Suprapubic skin (tissue), 4 donors: ENCODE data around the gene PRSS50. TPM values are rescaled to one million over a fixed set of nuclear protein-coding genes. Genes with fewer than 3 reads are reported as not detected.
A peak's percentile ranks its signal among the peaks of the same experiment; 100 is the strongest.

Experiments
- DNase-seq, 2 donors: peaks; one replicate each; pipeline ENCODE4 v3.0.0-alpha.2; 2019; ENCODE audit warnings: low spot score in 2 of 2
- H3K27ac ChIP-seq: fragments of 200-600 bp; sonication (generic); one replicate; pipeline ENCODE4 v1.5.1; 2019
- H3K27me3 ChIP-seq: fragments of 200-600 bp; sonication (generic); one replicate; pipeline ENCODE4 v1.5.1; 2019
- H3K36me3 ChIP-seq: fragments of 200-600 bp; sonication (generic); one replicate; pipeline ENCODE4 v1.5.1; 2019
- H3K4me1 ChIP-seq: fragments of 200-600 bp; sonication (generic); one replicate; pipeline ENCODE4 v1.5.1; 2019
- H3K4me3 ChIP-seq: fragments of 200-600 bp; sonication (generic); one replicate; pipeline ENCODE4 v1.5.1; 2019; ENCODE audit warnings: mild to moderate bottlenecking
- H3K9me3 ChIP-seq: fragments of 200-600 bp; sonication (generic); one replicate; pipeline ENCODE4 v1.5.1; 2019
- EP300 ChIP-seq: sonication (generic); formaldehyde crosslinking; IDR thresholded peaks from one replicate; pipeline ENCODE4 v1.6.1; 2017; ENCODE audit warnings: antibody characterized with exemption
- POLR2A ChIP-seq, 2 donors: fragments of 450-650 bp; IDR thresholded peaks; one replicate each; pipeline ENCODE4 v1.6.1; 2017; ENCODE audit warnings: antibody characterized with exemption in 2 of 2, mild to moderate bottlenecking in 2 of 2, moderate library complexity in 2 of 2
- POLR2AphosphoS5 ChIP-seq, 3 donors: sonication (generic); formaldehyde crosslinking; IDR thresholded peaks; one replicate each; pipeline ENCODE4 v1.6.1; 2017; ENCODE audit warnings: antibody characterized with exemption in 3 of 3
- WGBS: methylation state at CpG from one replicate; pipeline ENCODE4 v1.1.5; 2018; 5-methylcytosine and 5-hydroxymethylcytosine counted together
- total RNA-seq, 4 donors: library from RNA; depleted of rRNA; stranded (reverse); fragments of >200 nt; gene quantifications; one replicate each; pipeline ENCODE4 v1.1.0, GENCODE V29; 2016
- TF ChIP-seq, protein P1 (sequence below), 2 donors: fragments of 200-600 bp in 1 of 2; fragments of 450-650 bp in 1 of 2; sonication (generic) in 1 of 2; IDR thresholded peaks; one replicate each; pipeline ENCODE4 v1.5.1; 2016 to 2019; ENCODE audit warnings: antibody characterized with exemption in 2 of 2, mild to moderate bottlenecking in 1 of 2, moderate library complexity in 1 of 2

PRSS50 gene
- total RNA-seq, 4 donors from 2014 or later = not detected

DNA sequence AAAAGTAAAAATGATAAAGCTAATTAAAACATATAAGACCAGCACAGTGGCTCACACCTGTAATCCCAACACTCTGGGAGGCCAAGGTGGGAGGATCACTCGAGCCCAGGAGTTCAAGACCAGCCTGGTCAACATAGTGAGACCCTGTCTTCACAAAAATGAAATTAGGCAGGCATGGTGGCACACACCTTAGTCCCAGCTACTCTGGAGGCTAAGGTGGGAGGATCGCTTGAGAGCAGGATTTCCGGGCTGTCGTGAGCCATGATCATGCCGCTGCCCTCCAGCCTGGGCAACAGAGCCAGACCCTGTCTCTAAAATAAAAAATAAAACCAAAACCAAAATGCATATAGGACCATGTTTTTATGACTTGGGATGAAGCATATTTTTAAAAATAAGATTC, 4.8 kb upstream of the PRSS50 start:
- 91% methylated on average over 5 of the region's 5 CpGs for WGBS
- TF ChIP-seq EP300 (no peak), POLR2A (IDR thresholded peaks at IDR 0.05) (no peak), POLR2AphosphoS5 (IDR thresholded peaks at IDR 0.05) (no peak)
- TF ChIP-seq, protein P1, sequence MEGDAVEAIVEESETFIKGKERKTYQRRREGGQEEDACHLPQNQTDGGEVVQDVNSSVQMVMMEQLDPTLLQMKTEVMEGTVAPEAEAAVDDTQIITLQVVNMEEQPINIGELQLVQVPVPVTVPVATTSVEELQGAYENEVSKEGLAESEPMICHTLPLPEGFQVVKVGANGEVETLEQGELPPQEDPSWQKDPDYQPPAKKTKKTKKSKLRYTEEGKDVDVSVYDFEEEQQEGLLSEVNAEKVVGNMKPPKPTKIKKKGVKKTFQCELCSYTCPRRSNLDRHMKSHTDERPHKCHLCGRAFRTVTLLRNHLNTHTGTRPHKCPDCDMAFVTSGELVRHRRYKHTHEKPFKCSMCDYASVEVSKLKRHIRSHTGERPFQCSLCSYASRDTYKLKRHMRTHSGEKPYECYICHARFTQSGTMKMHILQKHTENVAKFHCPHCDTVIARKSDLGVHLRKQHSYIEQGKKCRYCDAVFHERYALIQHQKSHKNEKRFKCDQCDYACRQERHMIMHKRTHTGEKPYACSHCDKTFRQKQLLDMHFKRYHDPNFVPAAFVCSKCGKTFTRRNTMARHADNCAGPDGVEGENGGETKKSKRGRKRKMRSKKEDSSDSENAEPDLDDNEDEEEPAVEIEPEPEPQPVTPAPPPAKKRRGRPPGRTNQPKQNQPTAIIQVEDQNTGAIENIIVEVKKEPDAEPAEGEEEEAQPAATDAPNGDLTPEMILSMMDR (IDR thresholded peaks at IDR 0.05) = no peak
- DNase-seq = no peak

DNA sequence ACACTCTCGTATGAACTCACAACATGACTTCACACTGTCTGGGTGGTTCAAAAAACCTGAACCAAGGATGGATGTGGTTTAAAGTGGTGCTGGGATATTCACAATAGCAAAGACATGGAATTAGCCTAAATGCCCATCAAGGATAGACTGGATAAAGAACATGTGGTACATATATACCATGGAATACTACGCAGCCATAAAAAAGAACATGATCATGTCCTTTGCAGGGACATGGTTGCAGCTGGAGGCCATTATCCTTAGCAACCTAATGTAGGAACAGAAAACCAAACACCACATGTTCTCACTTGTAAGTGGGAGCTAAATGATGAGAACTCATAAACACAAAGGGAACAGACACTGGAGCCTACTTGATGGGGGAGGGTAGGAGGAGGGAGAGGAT, 3.3 kb upstream of the PRSS50 start:
- Histone ChIP-seq H3K4me3 (no peak overlapping the region), H3K9me3 (no peaks in the 10 kb centered on the region), H3K27me3 (peaks cover 33% of the 10 kb centered on the region), H3K27ac (no peak overlapping the region), H3K4me1 (no peaks in the 10 kb centered on the region), H3K36me3 (no peaks in the 10 kb centered on the region)
- DNase-seq = peak in 1 of 2 donors; percentile 11
- TF ChIP-seq POLR2AphosphoS5 (IDR thresholded peaks at IDR 0.05) = no peak
- TF ChIP-seq, protein P1 (IDR thresholded peaks at IDR 0.05) = no peak
- no peak for TF ChIP-seq POLR2A (IDR thresholded peaks at IDR 0.05)
- TF ChIP-seq EP300 = no peak
- 68% methylated on average over 2 of the region's 2 CpGs for WGBS

More for the DNA sequence above, 4.8 kb upstream of the PRSS50 start:
- H3K27ac ChIP-seq = no peak overlapping the region
- no peak overlapping the region for H3K4me3 ChIP-seq
- no peaks in the 10 kb centered on the region for H3K9me3 ChIP-seq
- peaks cover 26% of the 10 kb centered on the region for H3K27me3 ChIP-seq
- no peaks in the 10 kb centered on the region for H3K36me3 ChIP-seq
- no peaks in the 10 kb centered on the region for H3K4me1 ChIP-seq

DNA sequence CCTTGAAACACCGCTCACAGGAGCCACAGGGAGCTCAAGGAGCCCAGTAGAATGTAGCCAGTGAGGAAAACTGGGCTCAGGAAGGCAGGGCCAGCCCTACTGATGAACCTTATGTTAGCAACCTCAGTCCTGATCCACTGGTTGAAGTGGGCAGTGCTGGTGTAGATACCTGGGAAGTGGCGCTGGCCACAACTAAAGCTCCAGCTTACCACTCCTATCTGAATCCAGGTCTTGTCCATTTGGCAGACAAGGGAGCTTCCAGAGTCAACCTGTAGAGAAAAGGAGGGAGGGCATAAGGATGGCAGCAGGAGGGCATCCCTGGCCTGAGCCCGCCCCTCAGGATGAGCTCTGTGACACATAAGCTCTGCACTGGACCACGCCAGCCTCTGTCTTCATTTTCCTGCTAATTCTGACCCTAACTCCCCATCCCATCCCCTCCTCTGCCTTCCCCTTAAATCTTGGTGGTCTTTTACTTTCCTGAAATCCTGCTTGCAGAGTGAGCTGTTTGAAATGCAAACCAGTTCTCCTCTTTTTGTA, 2.1 kb upstream of the PRSS50 start:
- DNase-seq = peak in 1 of 2 donors; percentile 62
- 84% methylated on average over 4 of the region's 4 CpGs for WGBS
- Histone ChIP-seq H3K36me3 (no peaks in the 10 kb centered on the region), H3K27me3 (peaks cover 30% of the 10 kb centered on the region), H3K27ac (no peak overlapping the region), H3K4me1 (no peaks in the 10 kb centered on the region), H3K9me3 (no peaks in the 10 kb centered on the region), H3K4me3 (no peak overlapping the region)
- TF ChIP-seq POLR2A (IDR thresholded peaks at IDR 0.05) (no peak), EP300 (no peak)

DNA sequence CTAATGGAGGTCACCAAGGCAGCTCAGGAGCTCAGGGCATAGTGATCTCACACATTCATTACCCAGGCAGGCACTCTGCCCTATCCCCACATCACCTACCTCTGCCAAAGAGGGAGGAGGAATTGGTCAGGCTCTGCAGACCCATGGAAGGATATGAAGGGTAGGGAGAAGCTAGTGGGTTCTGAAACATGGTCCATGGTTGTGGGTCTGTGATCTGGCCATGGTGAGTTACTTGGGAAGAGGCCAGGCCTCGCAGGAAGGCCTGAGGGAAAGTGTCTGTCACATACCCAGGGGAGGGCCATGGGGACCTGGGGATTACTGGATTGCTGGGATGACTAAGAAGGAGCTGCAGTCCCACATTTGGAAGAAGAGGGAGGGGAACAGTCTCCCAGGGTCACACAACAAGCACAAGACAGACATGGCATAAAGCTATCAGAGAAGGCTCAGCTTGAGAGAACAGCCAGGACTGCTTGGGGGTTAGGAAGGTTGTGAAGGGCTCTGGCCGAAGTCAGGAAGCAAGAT, 1.4 kb upstream of the PRSS50 start:
- peaks cover 30% of the 10 kb centered on the region for H3K27me3 ChIP-seq
- DNase-seq = peak in 1 of 2 donors; percentile 35
- H3K27ac ChIP-seq = no peak overlapping the region
- WGBS = 82% methylated on average over 2 of the region's 2 CpGs
- no peaks in the 10 kb centered on the region for H3K4me1 ChIP-seq
- TF ChIP-seq, protein P1 (IDR thresholded peaks at IDR 0.05) = no peak
- TF ChIP-seq EP300 = no peak
- no peak for TF ChIP-seq POLR2A (IDR thresholded peaks at IDR 0.05)
- no peak for TF ChIP-seq POLR2AphosphoS5 (IDR thresholded peaks at IDR 0.05)
- no peaks in the 10 kb centered on the region for H3K9me3 ChIP-seq
- no peak overlapping the region for H3K4me3 ChIP-seq
- no peaks in the 10 kb centered on the region for H3K36me3 ChIP-seq

GRCh38 chr3:46716461-46717441, 918 bp downstream of the PRSS50 start:
- peak in 1 of 2 donors; percentile 69 for DNase-seq
- TF ChIP-seq, protein P1 (IDR thresholded peaks at IDR 0.05) = no peak
- TF ChIP-seq POLR2AphosphoS5 (IDR thresholded peaks at IDR 0.05) = no peak
- TF ChIP-seq POLR2A (IDR thresholded peaks at IDR 0.05) = no peak
- TF ChIP-seq EP300 = no peak
- no peak overlapping the region for H3K27ac ChIP-seq
- peaks cover 5% of the 10 kb centered on the region for H3K4me1 ChIP-seq
- WGBS = 89% methylated on average over 19 of the region's 19 CpGs
- peaks cover 30% of the 10 kb centered on the region for H3K27me3 ChIP-seq
- H3K4me3 ChIP-seq = no peak overlapping the region
- H3K36me3 ChIP-seq = no peaks in the 10 kb centered on the region
- H3K9me3 ChIP-seq = no peaks in the 10 kb centered on the region
